ENCODE results near the gene PTPRU.

PTPRU gene

GRCh38 chr1:29282135-29282923 lies 46.0 kb downstream of the PTPRU start:
- no peak for TF ChIP-seq CTCF (IDR thresholded peaks at IDR 0.05; ENCODE audit: insufficient read depth, low read length, missing control alignments)
- ChIA-PET CTCF (no interaction called here), POLR2A (no interaction called here)
- no peak overlapping the region for H3K4me3 ChIP-seq (ENCODE audit: low read depth, low read length)
- no peak for DNase-seq (ENCODE audit: low read depth, low spot score)

- DNase-seq (ENCODE audit: low read depth, low spot score): no peak
- no peak for TF ChIP-seq CTCF (IDR thresholded peaks at IDR 0.05; ENCODE audit: insufficient read depth, low read length, missing control alignments)
- H3K4me3 ChIP-seq (ENCODE audit: low read depth, low read length): no peak overlapping the region
- ChIA-PET CTCF (no interaction called here), POLR2A (no interaction called here)
Measured at GRCh38 chr1:29282924-29283803, 46.8 kb downstream of the PTPRU start.

- POLR2A ChIA-PET: no interaction called here
- TF ChIP-seq CTCF (IDR thresholded peaks at IDR 0.05; ENCODE audit: insufficient read depth, low read length, missing control alignments): no peak
- no peak for DNase-seq (ENCODE audit: low read depth, low spot score)
- CTCF ChIA-PET: no interaction called here
- H3K4me3 ChIP-seq (ENCODE audit: low read depth, low read length): no peak overlapping the region
Measured at GRCh38 chr1:29283804-29284195, 47.5 kb downstream of the PTPRU start.

- no peak overlapping the region for H3K4me3 ChIP-seq (ENCODE audit: low read depth, low read length)
- ChIA-PET CTCF (interaction anchor here (1.0 kb wide), 1 partner anchor 16 kb away, joined by 3 read pairs; no protein-coding TSS in a partner anchor), POLR2A (no interaction called here)
- DNase-seq (ENCODE audit: low read depth, low spot score): no peak
- TF ChIP-seq CTCF (IDR thresholded peaks at IDR 0.05; ENCODE audit: insufficient read depth, low read length, missing control alignments): no peak
Measured at GRCh38 chr1:29284286-29284960, 48.1 kb downstream of the PTPRU start.

GRCh38 chr1:29284961-29285560 lies 48.7 kb downstream of the PTPRU start:
- H3K4me3 ChIP-seq (ENCODE audit: low read depth, low read length): no peak overlapping the region
- TF ChIP-seq CTCF (IDR thresholded peaks at IDR 0.05; ENCODE audit: insufficient read depth, low read length, missing control alignments): no peak
- DNase-seq (ENCODE audit: low read depth, low spot score): no peak
- CTCF ChIA-PET: interaction anchor here (1.0 kb wide), 1 partner anchor 17 kb away, joined by 3 read pairs; no protein-coding TSS in a partner anchor
- POLR2A ChIA-PET: no interaction called here
